ENCODE measurements around the gene GALNT18.

The GALNT18 gene

DNA sequence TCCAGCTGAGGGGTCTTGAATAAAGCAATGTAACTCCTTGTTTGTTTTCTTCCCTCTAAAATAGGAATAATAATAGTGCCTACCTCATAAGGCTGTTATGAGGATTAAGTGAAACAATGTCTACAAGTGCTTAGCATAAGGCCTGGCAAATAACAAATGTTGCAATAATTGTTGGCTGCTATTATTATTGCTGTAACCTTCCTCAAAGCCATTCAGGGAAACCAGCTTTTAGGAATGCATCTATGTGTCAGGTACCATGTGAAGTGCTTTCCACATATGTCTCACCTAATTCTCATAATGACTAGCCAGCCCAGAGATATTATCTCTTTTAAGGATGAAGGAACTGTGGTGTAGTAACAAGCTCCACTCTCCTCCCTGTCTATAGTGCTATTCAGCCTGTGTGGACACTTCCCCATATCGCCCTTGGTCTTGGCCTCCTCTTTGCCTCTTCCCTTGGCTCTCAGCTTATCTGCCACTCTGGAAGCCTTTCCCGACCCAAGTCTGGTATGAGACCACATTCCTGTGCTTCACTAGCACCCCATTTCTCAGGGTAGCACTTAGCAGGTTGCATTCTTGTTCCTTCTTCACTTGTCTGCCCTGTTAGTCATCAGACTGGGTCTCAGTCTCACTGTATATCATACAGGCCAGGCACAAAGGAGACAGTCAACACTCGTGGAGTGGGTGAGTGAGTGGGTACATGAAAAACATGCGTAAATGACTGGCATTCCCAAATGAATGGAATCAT is 292.6 kb downstream of the GALNT18 start:
- no peak for DNase-seq

DNA sequence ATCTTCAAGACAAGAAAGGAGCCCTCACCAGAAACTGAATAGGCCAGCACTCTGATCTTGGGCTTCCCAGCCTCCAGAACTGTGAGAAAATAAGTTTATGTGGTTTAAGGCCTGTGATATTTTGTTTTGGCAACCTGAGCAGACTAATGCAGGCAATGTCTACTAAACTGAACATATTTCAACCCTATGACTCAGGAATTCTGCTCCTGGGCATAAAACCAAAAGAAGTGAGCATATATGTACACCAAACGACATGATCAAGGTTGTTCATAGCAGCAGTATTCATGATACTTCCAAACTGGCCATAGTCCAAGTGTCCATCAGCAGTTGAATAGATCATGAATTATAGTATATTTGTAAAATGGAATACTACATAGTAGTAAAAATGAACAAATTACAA is 297.7 kb downstream of the GALNT18 start:
- DNase-seq, result no peak

DNA sequence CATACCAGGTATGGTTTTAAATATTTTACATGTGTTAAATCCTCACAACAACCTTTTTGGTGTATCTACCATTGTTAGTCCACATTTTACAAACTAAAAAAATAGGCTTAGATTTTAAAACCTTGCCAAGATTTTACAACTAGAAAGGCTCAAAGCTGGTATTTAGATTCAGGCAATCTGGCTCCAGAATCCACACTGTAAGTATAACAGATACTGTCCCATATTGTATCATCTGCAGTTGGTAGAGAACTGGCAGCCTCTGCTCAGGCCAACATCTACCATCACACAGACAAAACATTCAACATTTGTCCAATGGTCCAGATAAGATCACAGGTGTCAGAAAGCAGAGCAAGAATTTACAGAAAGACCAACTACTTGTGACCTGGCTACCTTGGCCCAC is 299.7 kb downstream of the GALNT18 start:
- no peak for DNase-seq

DNA sequence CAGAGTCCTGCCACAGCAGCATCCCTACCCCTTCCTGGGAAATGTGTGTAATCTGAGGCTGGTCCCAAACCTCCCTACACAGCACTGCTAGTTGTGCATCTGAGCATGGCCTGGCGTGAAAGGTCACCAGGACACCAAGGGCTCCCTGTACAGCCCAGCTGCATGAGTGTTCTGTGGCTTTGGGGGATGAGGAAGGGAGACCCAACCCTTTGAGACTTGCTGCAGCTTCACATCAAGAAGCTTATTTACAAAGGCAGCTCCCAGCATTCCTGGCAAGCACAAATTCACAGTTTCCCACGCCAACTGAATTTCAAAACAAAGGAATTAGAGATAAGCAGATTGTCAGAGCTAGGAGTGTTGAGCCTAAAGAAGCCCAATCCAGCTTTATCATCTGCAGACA is 301.0 kb downstream of the GALNT18 start:
- no peak for DNase-seq

DNA sequence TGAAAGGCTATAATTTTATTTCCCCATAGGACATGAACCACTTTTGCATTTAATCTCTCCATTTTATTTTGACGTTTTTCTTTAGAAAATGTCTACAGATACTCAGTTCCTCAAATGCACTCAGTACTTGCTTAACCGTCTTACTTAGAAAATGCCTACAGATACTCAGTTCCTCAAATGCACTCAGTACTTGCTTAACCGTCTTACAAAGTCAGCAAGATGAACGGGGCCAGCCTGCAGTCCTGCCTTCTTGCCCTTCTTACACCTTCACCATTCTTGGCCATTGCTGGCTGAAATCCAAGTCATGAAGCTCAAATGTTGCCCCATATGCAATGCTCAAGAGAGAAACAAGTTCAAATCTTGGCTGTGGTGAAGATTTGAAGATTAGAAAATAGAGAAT is 302.8 kb downstream of the GALNT18 start:
- no peak for DNase-seq

DNA sequence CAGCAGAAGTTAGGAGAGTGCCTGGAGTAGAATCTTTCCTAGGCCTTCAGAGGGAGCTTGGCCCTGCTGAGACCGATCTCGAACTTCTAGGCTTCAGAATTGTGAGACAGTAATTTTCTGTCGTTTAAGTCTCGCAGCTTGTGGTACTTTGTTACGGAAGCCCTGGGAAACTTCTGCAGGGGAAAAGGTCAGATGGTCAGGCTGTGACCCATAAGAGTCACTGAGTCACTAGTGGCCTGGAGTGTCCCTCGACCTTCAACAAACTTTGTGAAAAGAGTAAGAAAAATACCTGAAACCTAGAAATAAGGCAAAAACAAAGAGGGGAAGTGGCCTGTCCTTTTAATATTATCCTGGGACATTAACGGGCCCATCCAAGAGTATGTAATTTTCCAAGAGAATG is 303.3 kb downstream of the GALNT18 start:
- no peak for DNase-seq

DNA sequence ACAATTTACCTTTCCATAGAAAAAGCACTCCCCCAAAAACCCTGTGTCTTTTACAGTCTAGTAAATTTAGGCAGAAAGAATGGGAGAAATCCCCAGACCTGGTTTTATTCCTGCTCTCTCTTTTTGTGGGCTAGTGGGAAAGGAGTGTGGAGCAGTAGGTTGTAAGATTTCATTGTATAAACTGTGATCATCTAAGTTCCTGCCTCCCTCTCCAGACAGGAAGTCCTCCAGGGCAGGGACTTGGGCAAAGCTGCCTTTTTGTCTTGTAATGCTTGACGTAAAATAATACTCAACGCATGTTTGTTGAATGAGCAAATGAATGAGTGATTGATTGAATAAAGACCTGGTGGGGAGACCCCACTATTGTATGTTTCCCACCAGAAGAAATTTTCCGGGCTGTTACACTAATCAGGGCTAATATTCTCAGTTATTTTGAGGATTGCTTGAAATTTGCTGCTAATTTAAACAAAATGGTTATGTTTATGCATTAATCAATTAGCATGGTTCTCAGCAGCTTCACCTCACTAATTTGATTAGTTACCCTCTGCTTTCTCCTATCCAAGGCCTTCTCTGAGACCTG is 305.1 kb downstream of the GALNT18 start:
- DNase-seq, result no peak

DNA sequence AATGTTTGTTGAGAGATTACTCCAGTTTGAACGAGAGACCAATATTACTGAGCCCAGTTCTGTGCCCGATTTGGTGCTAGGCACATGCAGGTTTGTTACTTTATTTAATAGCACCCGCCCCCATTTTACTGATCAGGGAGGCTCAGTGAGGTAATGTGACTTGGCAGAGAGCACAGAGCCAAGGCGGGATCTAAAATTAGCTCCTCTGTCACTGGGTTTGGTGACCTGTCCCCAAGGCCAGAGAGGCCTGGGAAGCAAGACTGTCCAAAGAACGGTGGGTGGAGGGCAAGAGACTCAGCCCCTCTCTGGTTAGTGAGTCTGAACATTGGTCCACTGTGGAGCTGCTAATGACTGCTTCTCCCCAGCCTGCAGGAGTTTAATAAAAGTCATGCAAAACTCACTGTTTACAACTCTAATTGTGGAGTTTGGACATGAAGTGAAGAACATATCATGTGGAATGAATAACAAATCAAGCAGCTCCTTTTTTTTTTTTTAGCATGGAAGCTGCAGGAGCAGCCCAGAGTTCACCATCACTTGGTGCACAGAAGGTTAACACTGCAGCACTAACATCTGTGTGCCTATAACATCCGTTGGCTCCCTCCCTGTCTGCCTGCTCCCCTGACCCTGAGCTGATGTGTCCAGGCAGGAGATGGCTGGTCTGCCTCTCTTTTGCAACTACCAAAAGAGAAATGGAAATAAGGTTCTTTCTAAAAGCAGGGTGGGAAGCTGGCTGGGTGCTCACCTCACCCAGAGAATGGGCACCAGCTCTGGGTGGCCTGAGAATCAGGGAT is 307.7 kb downstream of the GALNT18 start:
- no peak for DNase-seq

DNA sequence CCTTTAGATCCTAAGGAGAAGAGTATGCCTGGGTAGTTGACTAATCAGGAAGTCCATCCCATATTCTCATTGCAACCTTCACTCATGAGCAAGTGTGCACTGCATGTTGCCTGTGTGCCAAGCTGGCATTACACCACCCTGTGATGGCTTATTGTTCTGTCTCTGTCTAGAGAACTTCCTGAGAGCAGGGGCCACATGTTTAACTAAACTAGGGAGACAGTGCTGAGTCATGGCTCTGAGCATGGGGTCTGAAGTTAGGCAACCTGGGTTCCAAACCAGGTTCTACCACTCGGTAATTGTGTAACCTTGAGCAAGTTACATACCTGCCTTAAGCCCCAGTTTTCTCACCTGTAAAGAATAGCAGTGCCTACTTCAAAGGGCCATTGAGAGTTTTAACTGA is 308.4 kb downstream of the GALNT18 start:
- DNase-seq, result peak; percentile 27

DNA sequence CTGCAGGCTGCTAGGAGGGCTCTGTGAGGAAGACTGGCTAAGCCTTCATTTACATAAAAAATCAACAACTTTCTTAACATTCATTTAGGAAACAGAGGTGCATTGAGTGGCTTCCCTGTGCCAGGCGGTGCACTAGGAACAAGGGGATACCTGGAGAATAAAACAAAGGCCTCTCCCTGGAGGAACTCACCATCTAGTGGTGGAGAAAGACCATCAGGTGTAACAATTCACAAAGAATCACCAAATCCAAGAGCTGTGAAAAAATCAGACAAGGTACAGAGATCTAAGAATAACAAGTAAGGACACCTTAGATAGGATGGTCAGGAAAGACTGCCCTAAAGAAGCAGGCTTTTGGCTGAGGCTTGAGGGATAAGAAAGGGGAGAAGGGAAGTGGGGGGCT is 309.1 kb downstream of the GALNT18 start:
- DNase-seq, result no peak

DNA sequence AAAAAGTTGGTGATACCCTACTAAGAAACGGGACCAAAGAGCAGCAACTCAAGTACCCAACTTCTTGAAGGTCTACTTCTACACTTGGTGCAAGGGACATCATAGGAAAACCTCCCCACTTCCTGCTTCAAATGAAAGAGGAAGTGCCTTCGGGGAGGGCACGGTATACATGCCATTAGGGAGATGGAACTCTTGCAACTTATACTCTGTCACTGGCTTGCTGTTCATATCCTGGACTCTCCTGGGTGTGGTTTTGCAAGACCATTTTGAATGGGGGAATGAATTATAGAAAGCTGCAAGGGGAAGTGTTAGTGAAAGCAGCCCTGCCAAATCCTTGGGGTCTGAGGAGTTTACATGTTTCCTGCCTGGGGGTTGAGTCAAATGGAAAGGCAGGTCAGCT is 310.6 kb downstream of the GALNT18 start:
- no peak for DNase-seq

DNA sequence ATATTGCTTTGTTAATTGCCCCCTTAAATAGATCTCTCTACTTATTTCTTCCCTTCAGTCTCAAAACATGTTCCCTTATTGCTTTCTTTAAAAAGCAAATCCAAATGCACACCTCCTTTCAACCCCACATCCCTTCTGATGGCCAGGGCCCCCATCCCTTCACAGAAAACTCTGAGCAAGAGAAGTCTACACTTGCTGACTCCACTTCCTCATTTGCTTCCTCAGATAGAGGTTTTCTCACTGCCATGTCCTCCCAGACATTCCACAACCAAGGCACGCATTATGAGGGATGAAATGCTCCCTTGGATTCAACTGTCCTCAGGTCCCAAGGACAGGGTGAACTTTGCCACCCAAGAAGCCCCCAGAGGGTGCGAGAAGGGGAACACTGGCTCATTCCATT is 311.9 kb downstream of the GALNT18 start:
- DNase-seq, result no peak

DNA sequence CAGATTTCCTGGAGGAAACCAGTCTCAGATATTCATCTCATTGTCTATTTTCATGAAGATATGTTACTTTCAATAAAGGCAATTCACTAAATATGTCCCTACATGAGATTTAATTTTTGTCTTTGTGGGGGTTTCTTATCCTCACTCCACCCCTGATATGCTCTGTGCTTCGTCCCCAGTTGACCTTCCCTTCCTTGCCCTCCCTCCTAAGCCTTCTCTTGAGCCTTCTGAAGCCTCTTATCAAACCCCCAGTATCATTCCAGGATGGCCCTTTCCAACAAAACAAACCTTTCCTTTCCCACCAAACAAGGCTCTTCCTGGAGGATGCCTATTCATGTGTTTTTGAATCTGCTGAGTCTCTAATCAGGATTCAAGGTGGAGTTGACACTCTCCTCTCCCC is 313.6 kb downstream of the GALNT18 start:
- DNase-seq, result no peak

DNA sequence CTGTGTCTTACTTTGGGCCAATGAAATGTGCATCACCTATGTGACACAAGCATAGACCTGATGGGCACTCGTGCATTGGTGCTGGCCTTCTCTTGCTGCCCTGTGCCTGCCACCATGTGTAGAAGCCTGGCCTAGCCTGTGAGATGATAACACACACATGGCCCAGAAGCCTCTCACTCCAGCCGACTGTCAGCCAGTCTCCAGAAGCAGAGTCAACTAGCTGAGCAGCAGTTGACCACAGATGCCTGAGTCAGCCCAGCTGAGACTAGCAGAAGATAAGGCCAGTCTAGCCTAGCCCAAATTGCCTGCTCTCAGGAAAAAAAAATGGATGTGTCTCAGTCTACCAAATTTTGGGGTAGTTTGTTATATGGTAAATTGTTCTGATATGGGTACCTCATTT is 314.9 kb downstream of the GALNT18 start:
- DNase-seq, result no peak

DNA sequence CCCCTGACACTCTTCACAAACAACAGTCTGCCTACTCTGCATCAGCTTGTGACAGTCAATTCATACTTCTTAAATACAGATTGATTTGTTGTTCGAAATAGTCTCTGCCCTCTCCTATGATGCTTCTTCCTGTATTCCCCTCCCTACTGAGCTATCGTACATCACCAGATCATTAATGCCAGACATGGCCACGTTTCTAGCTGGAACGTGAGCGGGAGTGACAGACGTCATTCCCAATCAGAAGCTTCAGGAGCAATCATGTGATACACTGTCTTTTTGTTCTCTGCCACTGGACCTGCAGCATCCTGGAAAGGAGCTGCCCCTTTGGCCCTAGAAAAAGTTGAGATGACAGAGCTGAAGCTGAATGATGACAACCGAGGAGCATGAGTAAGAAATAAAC is 317.3 kb downstream of the GALNT18 start:
- no peak for DNase-seq

DNA sequence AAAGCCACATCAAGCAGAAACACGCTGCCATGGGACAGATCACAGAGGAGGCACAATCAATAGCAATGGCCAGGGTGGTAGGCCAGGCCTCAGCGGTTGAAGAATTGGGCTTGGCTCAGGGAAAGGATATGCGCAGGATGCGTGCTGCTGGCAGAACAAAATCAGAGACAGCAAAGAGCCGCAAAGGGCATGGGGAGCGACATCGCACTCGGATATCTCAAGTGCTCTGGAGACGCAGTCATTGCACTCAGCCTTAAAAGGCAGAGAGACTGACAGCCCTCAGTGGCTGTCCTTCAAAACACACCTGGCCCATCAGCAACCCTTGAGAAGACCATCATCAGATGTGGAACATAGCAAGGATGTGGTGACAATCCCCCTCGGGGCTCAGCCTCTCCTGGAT is 319.2 kb downstream of the GALNT18 start:
- no peak for DNase-seq

DNA sequence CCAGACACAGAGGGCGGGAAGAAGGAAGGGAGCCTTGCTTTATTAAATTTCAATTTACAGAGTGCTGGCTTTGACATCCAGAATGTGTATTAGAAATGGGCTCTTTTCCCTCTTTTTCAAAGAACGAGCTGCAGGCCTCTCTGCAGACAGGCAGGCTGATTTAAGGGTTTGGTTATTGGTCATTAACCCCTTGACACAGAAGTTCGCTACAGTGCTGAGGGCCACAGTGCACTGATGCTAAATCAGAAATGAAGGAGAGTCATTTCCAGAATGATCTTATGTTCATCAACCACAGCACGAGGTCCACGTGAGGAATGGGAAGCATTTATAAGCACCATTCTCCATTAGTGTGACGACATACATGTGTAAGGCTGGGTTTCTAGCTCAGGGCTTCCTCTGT is 320.6 kb downstream of the GALNT18 start:
- no peak for DNase-seq

DNA sequence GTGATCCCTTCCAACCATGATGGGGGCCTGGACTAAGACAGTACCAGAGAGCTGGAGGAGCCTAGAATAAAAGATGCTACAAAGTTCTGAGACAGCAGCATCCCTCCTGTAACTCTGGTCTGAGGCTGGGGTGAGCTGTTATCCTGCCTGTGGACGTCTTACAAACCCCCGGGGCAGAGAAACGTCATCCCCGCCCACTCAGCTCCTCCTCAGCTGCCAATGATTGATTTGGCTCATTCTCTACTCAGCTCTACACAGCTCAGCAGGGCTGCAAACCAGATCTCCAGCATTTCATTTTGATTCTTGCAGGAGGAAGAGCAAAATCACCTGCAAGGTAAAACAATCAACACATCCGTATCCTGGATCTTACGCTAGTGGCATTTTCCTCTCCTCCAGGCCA is 324.2 kb downstream of the GALNT18 start:
- DNase-seq, result no peak

DNA sequence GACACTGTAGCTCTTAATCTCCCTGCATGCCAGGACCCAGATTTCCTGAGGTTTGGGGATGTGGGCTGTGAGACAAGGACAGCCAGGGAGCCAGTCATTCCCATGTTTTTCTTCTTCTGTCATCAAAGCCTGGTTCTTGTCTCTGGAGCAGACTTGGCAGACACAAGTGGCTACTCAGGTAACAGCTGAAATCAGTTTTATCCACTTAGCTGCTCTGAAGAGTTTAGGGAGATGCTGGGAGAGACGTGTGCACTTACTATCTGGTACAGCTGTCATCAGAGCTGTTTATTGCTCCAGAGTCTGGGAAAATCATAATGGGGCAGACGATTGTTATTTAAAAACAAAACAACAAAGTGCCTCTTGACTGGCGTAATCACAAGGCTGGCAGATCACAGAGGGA is 325.4 kb downstream of the GALNT18 start:
- DNase-seq, result peak; percentile 72

DNA sequence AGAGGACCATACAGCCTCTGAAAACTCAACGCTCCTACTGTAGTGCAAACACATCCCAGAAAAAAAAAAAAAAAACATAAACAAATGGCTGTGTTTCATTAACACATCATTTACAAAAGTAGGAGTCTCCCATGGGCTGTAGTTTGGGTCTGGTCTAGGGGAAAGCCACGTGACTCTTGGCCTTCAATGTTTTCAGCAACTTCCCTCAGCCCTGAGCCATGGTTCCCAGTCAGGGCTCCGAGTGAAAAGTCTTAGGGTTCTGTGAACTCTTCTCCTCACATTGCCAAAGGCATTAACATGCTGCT is 327.3 kb downstream of the GALNT18 start:
- DNase-seq, result no peak

DNA sequence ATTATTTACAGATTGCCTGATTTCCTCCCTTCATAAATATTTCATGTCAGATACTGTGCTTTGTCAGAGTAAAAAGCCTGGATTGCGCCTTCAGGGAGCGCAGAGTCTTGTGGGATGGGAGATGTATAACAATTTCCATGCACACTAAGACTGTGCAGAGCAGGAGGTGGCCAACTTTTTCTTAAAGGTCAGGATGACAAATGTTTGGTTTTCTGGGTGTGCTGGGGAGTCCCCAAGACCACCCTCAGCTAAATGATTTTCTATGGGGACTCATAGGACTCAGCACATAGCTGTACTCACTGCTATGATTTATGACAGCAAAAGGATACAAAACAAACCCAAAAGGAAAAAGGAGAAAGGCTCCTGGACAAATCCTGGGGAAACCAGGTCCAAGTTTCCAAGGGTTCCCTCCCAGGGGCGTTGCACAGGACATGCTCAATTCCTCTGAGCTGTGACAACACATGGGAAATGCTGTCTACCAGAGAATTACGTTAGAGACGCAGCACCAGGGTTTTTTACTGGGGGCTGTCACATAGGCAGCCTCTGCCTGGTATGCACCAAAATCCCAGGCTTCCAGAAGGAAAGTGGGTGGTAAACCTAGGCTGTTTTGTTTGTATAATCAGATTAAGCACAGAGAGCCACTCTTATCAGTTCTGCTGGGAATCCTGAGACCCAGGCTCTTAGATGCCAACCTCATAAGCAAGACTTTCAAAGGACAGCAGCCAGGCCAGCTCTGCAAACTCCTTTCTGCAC is 327.8 kb downstream of the GALNT18 start:
- no peak for DNase-seq

DNA sequence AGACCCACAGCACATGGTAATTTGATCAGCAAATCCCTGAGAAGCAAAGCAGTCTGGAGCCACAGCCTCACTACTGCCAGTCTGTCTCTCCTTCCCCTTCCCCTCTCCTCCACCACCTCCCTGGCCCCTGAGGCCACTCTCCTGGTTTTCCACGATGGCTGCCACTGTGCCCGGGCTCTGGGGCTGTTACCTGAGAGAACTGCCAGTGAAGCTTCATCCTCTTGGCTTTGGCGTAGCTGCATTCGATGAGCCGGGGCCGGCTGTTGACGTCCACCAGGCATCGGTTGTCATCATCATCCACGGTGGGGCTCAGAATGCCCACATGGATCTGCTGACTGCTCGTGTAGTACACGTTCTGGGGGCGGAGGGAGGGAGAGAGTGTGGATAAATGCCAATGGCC is 329.0 kb downstream of the GALNT18 start:
- DNase-seq, result no peak
